Measurements from ENCODE around the gene CES1. TPM values are rescaled to one million over a fixed set of nuclear protein-coding genes. Genes with fewer than 3 reads are reported as not detected.
"Not testable (repeated sequence)": the region's sequence is repeated elsewhere in the genome, so short reads cannot be mapped to it uniquely, and the experiment has no call there.

The CES1 gene
- total RNA-seq, 4 donors from 2014 or later, result 2.6 to 10.8 (median 5.1) TPM

- intact Hi-C loops (cut with DNase I), result no loop called here
- no peak overlapping the region for H3K4me3 ChIP-seq (replicated peaks in 1 of 3)
- no peaks in the 10 kb centered on the region for H3K36me3 ChIP-seq
- TF ChIP-seq, protein P1, sequence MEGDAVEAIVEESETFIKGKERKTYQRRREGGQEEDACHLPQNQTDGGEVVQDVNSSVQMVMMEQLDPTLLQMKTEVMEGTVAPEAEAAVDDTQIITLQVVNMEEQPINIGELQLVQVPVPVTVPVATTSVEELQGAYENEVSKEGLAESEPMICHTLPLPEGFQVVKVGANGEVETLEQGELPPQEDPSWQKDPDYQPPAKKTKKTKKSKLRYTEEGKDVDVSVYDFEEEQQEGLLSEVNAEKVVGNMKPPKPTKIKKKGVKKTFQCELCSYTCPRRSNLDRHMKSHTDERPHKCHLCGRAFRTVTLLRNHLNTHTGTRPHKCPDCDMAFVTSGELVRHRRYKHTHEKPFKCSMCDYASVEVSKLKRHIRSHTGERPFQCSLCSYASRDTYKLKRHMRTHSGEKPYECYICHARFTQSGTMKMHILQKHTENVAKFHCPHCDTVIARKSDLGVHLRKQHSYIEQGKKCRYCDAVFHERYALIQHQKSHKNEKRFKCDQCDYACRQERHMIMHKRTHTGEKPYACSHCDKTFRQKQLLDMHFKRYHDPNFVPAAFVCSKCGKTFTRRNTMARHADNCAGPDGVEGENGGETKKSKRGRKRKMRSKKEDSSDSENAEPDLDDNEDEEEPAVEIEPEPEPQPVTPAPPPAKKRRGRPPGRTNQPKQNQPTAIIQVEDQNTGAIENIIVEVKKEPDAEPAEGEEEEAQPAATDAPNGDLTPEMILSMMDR (IDR thresholded peaks at IDR 0.05), result no peak
- TF ChIP-seq POLR2A (IDR thresholded peaks at IDR 0.05), result no peak
- WGBS, 2 donors, result 61 to 78% methylated on average over 4 of the region's 4 CpGs
- no peak for DNase-seq
- no peaks in the 10 kb centered on the region for H3K4me1 ChIP-seq
- H3K9me3 ChIP-seq, result no peaks in the 10 kb centered on the region
- no peaks in the 10 kb centered on the region for H3K27me3 ChIP-seq
- no peak overlapping the region for H3K27ac ChIP-seq
Observed at GRCh38 chr16:55775857-55776256, 57.0 kb downstream of the CES1 start.

- no peaks in the 10 kb centered on the region for H3K9me3 ChIP-seq
- H3K4me1 ChIP-seq, result no peaks in the 10 kb centered on the region
- no peak for TF ChIP-seq POLR2A (IDR thresholded peaks at IDR 0.05)
- TF ChIP-seq, protein P1 (IDR thresholded peaks at IDR 0.05), result no peak
- H3K36me3 ChIP-seq, result no peaks in the 10 kb centered on the region
- 62 to 66% methylated on average over 14 of the region's 14 CpGs for WGBS, 2 donors
- no peak overlapping the region for H3K27ac ChIP-seq
- no peak overlapping the region for H3K4me3 ChIP-seq (replicated peaks in 1 of 3)
- DNase-seq, result no peak
- intact Hi-C loops (cut with DNase I), result no loop called here
- no peaks in the 10 kb centered on the region for H3K27me3 ChIP-seq
Observed at GRCh38 chr16:55773859-55774549, 58.9 kb downstream of the CES1 start.

- Histone ChIP-seq H3K4me1 (no peaks in the 10 kb centered on the region), H3K27me3 (no peaks in the 10 kb centered on the region), H3K9me3 (no peaks in the 10 kb centered on the region), H3K27ac (no peak overlapping the region), H3K36me3 (no peaks in the 10 kb centered on the region), H3K4me3 (replicated peaks in 1 of 3) (no peak overlapping the region)
- no peak for TF ChIP-seq POLR2A (IDR thresholded peaks at IDR 0.05)
- TF ChIP-seq, protein P1 (IDR thresholded peaks at IDR 0.05), result no peak
- WGBS, 2 donors, result 37 to 58% methylated on average over 3 of the region's 3 CpGs
- intact Hi-C loops (cut with DNase I), result no loop called here
- no peak for DNase-seq
Observed at GRCh38 chr16:55765161-55765560, 67.7 kb downstream of the CES1 start.

- intact Hi-C loops (cut with DNase I), result no loop called here
- H3K27ac ChIP-seq, result no peak overlapping the region
- H3K9me3 ChIP-seq, result no peaks in the 10 kb centered on the region
- H3K4me1 ChIP-seq, result no peaks in the 10 kb centered on the region
- H3K4me3 ChIP-seq (replicated peaks in 1 of 3), result no peak overlapping the region
- TF ChIP-seq, protein P1 (IDR thresholded peaks at IDR 0.05), result no peak
- no peak for TF ChIP-seq POLR2A (IDR thresholded peaks at IDR 0.05)
- no peaks in the 10 kb centered on the region for H3K27me3 ChIP-seq
- no peaks in the 10 kb centered on the region for H3K36me3 ChIP-seq
- 65 to 72% methylated on average over 30 of the region's 30 CpGs for WGBS, 2 donors
- DNase-seq, result peak in 1 of 2 donors; percentile 1
Observed at GRCh38 chr16:55760310-55761001, 72.4 kb downstream of the CES1 start.

GRCh38 chr16:55759965-55760309 lies 73.0 kb downstream of the CES1 start:
- DNase-seq, H3K27me3 ChIP-seq: not testable (repeated sequence)
- 51 to 65% methylated on average over 3 of the region's 3 CpGs for WGBS, 2 donors

GRCh38 chr16:55757595-55758527 lies 75.0 kb downstream of the CES1 start:
- H3K27me3 ChIP-seq; DNase-seq; H3K27ac ChIP-seq; H3K36me3 ChIP-seq; H3K4me3 ChIP-seq (replicated peaks in 1 of 3); H3K9me3 ChIP-seq; intact Hi-C loops (cut with DNase I); H3K4me1 ChIP-seq: not testable (repeated sequence)
- 64 to 82% methylated on average over 6 of the region's 6 CpGs for WGBS, 2 donors

More at GRCh38 chr16:55759965-55760309, 73.0 kb downstream of the CES1 start:
- H3K36me3 ChIP-seq; H3K4me1 ChIP-seq; H3K27ac ChIP-seq; intact Hi-C loops (cut with DNase I); H3K4me3 ChIP-seq (replicated peaks in 1 of 3); H3K9me3 ChIP-seq: not testable (repeated sequence)

Measured in thyroid gland (tissue), 4 donors.